Measurements from ENCODE around the gene TEX14. TPM values are rescaled to one million over a fixed set of nuclear protein-coding genes. Genes with fewer than 3 reads are reported as not detected.

Gene TEX14
- total RNA-seq, 1 donor from 2014 or later, result not detected

GRCh38 chr17:58576679-58577367 is 115.0 kb downstream of the TEX14 start:
- H3K27me3 ChIP-seq (ENCODE audit: control insufficient read depth, insufficient read depth, low read length), result no peaks in the 10 kb centered on the region
- no peak for TF ChIP-seq CTCF (IDR thresholded peaks at IDR 0.05; ENCODE audit: insufficient read depth, low read length, severe bottlenecking)
- FAIRE-seq (no peak), DNase-seq (ENCODE audit: low read depth) (peak; percentile 90)
- no peaks in the 10 kb centered on the region for H3K36me3 ChIP-seq (ENCODE audit: control insufficient read depth, insufficient read depth, low read length)
- H3K4me3 ChIP-seq (ENCODE audit: low read depth, low read length), result no peak overlapping the region

GRCh38 chr17:58575511-58575910 is 116.3 kb downstream of the TEX14 start:
- no peaks in the 10 kb centered on the region for H3K36me3 ChIP-seq (ENCODE audit: control insufficient read depth, insufficient read depth, low read length)
- H3K4me3 ChIP-seq (ENCODE audit: low read depth, low read length), result no peak overlapping the region
- peak; percentile 93 for DNase-seq (ENCODE audit: low read depth)
- no peak for FAIRE-seq
- H3K27me3 ChIP-seq (ENCODE audit: control insufficient read depth, insufficient read depth, low read length), result no peaks in the 10 kb centered on the region
- no peak for TF ChIP-seq CTCF (IDR thresholded peaks at IDR 0.05; ENCODE audit: insufficient read depth, low read length, severe bottlenecking)

- Histone ChIP-seq H3K4me3 (ENCODE audit: low read depth, low read length) (no peak overlapping the region), H3K36me3 (ENCODE audit: control insufficient read depth, insufficient read depth, low read length) (no peaks in the 10 kb centered on the region), H3K27me3 (ENCODE audit: control insufficient read depth, insufficient read depth, low read length) (no peaks in the 10 kb centered on the region)
- FAIRE-seq (no peak), DNase-seq (ENCODE audit: low read depth) (no peak)
- TF ChIP-seq CTCF (IDR thresholded peaks at IDR 0.05; ENCODE audit: insufficient read depth, low read length, severe bottlenecking), result no peak
Observed at GRCh38 chr17:58574025-58574424, 117.8 kb downstream of the TEX14 start.

GRCh38 chr17:58572846-58573245 is 119.0 kb downstream of the TEX14 start:
- no peak for TF ChIP-seq CTCF (IDR thresholded peaks at IDR 0.05; ENCODE audit: insufficient read depth, low read length, severe bottlenecking)
- DNase-seq (ENCODE audit: low read depth) (no peak), FAIRE-seq (no peak)
- H3K4me3 ChIP-seq (ENCODE audit: low read depth, low read length), result no peak overlapping the region
- no peaks in the 10 kb centered on the region for H3K36me3 ChIP-seq (ENCODE audit: control insufficient read depth, insufficient read depth, low read length)
- H3K27me3 ChIP-seq (ENCODE audit: control insufficient read depth, insufficient read depth, low read length), result no peaks in the 10 kb centered on the region

GRCh38 chr17:58570758-58571157 is 121.1 kb downstream of the TEX14 start:
- Histone ChIP-seq H3K27me3 (ENCODE audit: control insufficient read depth, insufficient read depth, low read length) (peaks cover 2% of the 10 kb centered on the region), H3K4me3 (ENCODE audit: low read depth, low read length) (no peak overlapping the region), H3K36me3 (ENCODE audit: control insufficient read depth, insufficient read depth, low read length) (no peaks in the 10 kb centered on the region)
- DNase-seq (ENCODE audit: low read depth) (no peak), FAIRE-seq (no peak)
- no peak for TF ChIP-seq CTCF (IDR thresholded peaks at IDR 0.05; ENCODE audit: insufficient read depth, low read length, severe bottlenecking)

GRCh38 chr17:58569196-58569595 is 122.6 kb downstream of the TEX14 start:
- H3K4me3 ChIP-seq (ENCODE audit: low read depth, low read length), result no peak overlapping the region
- H3K36me3 ChIP-seq (ENCODE audit: control insufficient read depth, insufficient read depth, low read length), result no peaks in the 10 kb centered on the region
- DNase-seq (ENCODE audit: low read depth) (no peak), FAIRE-seq (no peak)
- TF ChIP-seq CTCF (IDR thresholded peaks at IDR 0.05; ENCODE audit: insufficient read depth, low read length, severe bottlenecking), result no peak
- peaks cover 2% of the 10 kb centered on the region for H3K27me3 ChIP-seq (ENCODE audit: control insufficient read depth, insufficient read depth, low read length)
